Fibroblast of the aortic adventitia (primary cell): ENCODE measurements around the gene HEXA. TPM values are rescaled to one million over a fixed set of nuclear protein-coding genes. Genes with fewer than 3 reads are reported as not detected.

ENCODE experiments used
- DNase-seq: peaks from one replicate; pipeline ENCODE4 v3.0.0-alpha.2; 2010; ENCODE audit warnings: low read depth
- H3K4me3 ChIP-seq: 2 replicates; pipeline ENCODE4 v1.5.1; 2011; ENCODE audit warnings: low read depth, mild to moderate bottlenecking, control low read depth, low read length, moderate library complexity
- total RNA-seq: library from RNA; depleted of rRNA; stranded (reverse); fragments of >200 nt; gene quantifications from 2 replicates; pipeline ENCODE4 v1.2.3, GENCODE V29; 2012; ENCODE audit warnings: low replicate concordance
- TF ChIP-seq, protein P1 (sequence below): IDR thresholded peaks from 2 replicates; pipeline ENCODE4 v1.5.1; 2011; ENCODE audit warnings: mild to moderate bottlenecking, low read length, control low read depth, inconsistent platforms; ENCODE audit not compliant: insufficient read depth

The HEXA gene
- total RNA-seq, 1 donor: 89.0 TPM

DNA sequence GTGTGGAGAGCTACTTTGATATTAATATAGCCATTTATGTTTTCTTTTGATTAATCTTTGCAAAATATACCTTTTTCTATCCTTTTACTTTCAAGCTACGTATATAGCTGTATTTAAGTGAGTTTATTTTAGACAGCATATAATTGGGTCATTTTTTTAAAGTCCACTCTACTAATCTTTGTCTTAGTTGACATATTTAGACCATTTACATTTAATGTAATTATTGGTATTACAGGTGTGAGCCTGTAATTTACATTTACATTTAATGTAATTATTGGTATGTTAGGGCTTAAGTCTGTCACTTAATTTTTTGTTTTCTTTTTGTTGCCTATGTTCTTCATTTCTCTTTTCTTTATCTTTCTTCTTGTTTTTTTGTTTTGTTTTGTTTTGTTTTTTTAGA is 52.1 kb downstream of the HEXA start:
- DNase-seq: no peak
- TF ChIP-seq, protein P1, sequence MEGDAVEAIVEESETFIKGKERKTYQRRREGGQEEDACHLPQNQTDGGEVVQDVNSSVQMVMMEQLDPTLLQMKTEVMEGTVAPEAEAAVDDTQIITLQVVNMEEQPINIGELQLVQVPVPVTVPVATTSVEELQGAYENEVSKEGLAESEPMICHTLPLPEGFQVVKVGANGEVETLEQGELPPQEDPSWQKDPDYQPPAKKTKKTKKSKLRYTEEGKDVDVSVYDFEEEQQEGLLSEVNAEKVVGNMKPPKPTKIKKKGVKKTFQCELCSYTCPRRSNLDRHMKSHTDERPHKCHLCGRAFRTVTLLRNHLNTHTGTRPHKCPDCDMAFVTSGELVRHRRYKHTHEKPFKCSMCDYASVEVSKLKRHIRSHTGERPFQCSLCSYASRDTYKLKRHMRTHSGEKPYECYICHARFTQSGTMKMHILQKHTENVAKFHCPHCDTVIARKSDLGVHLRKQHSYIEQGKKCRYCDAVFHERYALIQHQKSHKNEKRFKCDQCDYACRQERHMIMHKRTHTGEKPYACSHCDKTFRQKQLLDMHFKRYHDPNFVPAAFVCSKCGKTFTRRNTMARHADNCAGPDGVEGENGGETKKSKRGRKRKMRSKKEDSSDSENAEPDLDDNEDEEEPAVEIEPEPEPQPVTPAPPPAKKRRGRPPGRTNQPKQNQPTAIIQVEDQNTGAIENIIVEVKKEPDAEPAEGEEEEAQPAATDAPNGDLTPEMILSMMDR: no peak
- H3K4me3 ChIP-seq: no peak overlapping the region

DNA sequence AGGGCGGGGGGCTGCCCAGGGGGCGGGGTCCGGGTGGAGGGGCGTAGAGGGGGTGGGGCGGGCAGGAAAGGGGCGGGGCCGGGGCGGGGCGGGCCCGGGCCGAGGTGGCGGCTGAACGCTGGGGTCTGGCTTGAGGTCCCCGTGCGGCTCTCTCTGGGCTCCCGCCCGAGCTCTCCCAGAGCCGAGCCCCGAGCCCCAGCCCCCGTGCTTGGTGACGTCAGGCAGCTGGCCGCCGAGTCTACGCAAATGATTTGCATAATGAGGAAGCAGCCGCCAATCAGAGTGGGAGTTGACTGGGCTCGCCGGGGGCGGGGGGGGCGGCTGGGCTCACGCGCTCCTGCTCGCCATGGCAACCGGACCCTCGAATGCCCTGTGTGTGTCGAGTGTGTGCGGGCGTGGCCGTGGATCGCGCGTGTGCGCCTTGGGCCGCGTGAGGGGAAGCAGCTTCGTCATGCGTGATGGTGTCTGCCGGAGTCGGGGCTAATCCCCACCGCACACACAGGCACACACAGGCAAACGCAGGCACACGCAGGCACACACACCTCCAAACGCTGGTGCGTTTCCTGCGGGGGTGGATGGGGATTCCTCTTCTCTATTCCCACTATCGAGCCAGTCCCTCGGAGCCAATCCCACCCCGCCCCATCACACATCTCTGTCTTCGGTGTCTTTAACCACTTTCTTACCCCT is 55.7 kb downstream of the HEXA start, which contains the start of gene CELF6:
Gene CELF6, minus strand, starts transcription at position 173 of the 687 bp plus-strand sequence. CDS start 283 bp downstream, outside the sequence.
- H3K4me3 ChIP-seq: peak within 1 kb of the TSS; percentile 67
- DNase-seq: peak; percentile 63
- TF ChIP-seq, protein P1: no peak

DNA sequence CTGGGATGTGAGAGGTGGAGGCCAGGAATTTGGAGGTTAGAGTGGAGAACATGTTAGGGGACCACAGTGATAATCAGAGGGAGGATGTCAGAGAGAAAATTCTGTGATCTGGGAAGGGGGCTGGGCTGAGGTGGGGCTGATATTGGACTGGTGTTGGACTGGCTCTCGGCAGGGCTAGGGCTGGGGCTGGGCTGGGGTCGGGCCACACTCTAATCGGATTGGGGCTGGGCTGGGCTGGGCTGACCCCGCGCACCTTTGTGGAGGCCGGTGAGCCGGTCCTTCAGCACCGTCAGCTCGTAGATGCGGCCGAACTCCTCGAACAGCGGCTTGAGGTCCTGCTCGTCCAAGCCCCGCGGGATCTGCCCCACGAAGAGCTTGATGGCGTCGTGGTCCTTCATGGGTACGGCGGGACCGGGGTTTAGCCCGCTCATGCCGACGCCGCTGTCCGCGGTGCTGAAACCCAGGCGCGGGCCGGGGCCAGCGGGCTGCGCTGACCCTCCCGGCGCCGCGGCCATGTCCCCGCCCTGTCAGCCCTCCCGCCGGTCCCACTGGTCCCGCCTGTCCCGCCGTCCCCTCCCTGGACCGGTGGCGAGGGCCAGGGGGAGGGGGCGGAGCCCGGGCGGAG is 56.3 kb downstream of the HEXA start:
- H3K4me3 ChIP-seq: peak overlapping the region; percentile 33
- TF ChIP-seq, protein P1: no peak
- DNase-seq: peak; percentile 43

DNA sequence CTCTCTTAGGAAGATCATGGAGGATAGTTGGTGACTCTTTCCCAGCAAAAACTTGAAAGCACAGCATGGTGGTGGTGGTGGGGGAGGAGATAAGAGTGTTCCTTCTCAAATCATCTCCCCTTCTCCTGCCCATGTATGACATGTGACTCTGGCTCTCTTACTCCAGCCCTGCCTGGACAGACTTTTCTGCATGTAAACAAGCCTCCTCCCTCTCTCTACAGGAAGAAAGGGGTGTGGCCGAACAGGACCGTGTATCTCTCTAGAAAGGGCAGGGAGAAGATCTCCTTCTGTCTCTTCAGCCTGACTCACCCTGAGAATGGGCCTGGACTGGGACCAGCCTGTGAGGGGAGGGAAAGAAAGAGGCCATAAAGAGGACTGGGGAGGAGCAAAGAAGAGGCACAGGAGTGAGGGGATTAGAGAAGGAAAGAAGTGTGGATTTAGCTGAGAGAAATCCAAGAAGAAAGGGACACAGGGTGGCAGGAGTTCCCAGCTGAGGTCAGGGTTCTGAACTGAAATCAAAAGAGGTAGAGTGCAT is 57.3 kb downstream of the HEXA start:
- no peak overlapping the region for H3K4me3 ChIP-seq
- no peak for DNase-seq
- TF ChIP-seq, protein P1: no peak

DNA sequence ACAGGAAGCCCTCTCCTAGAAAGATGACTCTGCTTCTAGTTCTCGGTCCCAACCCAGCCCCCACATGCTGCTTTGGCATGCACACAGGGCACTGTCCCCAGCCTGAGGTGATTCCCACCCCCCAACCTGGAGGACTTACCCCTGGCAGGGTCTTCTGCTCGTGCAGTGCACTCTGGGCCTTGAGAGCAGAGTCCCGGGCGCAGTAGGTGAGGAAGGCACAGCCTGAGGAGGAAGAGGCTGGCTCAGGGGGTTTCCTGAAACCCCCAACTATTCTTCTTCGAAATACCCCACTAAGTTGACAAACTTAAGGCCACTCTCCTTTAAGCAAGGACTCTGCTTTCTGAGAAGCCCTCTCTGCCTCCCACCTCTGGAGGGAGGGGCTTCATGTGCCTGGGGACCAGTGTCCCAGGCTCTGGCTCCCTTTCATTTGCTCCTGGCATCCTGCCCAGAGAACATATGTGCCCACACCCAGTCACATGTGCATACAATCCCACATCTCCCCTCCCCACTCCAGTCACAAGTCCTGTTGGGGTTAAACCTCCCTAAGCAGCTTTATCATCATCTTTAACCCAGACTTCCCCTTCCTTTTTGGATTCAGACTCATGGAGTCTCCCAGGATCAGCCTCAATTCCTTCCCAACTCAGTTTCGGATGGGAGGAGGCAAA is 60.0 kb downstream of the HEXA start:
- TF ChIP-seq, protein P1: no peak
- H3K4me3 ChIP-seq: no peak overlapping the region
- DNase-seq: peak; percentile 15

DNA sequence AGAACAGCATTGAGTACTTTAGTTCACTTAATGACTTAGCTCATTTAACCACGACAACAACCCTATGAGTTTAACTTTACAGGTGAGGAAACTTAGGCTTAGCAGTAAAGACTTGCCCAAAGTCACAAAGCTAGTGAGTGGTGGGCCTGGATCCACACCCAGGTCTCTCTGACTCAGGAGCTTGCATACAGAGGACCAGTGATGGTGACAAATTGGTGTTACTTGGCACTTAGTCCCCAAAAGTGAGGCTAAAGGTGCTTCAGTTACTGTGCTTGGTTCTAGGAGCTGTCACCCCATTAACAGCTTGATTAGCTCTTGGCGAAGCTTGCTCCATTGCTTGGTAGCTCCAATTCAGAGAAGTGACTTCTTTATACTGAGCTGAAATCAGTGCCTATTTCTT is 61.9 kb downstream of the HEXA start:
- TF ChIP-seq, protein P1: no peak
- H3K4me3 ChIP-seq: no peak overlapping the region
- no peak for DNase-seq
